ENCODE measurements around the gene MPPED2.

Gene MPPED2

GRCh38 chr11:30454111-30454510 lies 132.0 kb downstream of the MPPED2 start:
- ChIA-PET POLR2A (no interaction called here), CTCF (no interaction called here)
- DNase-seq (ENCODE audit: extremely low spot score), result peak; percentile 37
- TF ChIP-seq FOXK2 (IDR thresholded peaks at IDR 0.05) (no peak), L3MBTL2 (conservative IDR thresholded peaks at IDR 0.05) (no peak), LEF1 (IDR thresholded peaks at IDR 0.05; ENCODE audit: borderline replicate concordance) (no peak), ELF4 (IDR thresholded peaks at IDR 0.05) (no peak), HDGF (IDR thresholded peaks at IDR 0.05; ENCODE audit: borderline replicate concordance) (no peak), ZNF384 (IDR thresholded peaks at IDR 0.05) (peak; percentile 56; the same call in 1 of the 2 replicates), TARDBP (IDR thresholded peaks at IDR 0.05) (no peak), FOXA1 (IDR thresholded peaks at IDR 0.05) (no peak), NFRKB (IDR thresholded peaks at IDR 0.05) (no peak), CTBP1 (IDR thresholded peaks at IDR 0.05; ENCODE audit: borderline replicate concordance) (peak; percentile 95), FOXM1 (IDR thresholded peaks at IDR 0.05; ENCODE audit: borderline replicate concordance) (no peak), SP1 (IDR thresholded peaks at IDR 0.05) (no peak), SUZ12 (IDR thresholded peaks at IDR 0.05) (no peak), ARNT (IDR thresholded peaks at IDR 0.05) (0 out of 2 replicates have a peak, but pooled peaks have one; percentile 49), BHLHE40 (IDR thresholded peaks at IDR 0.05; ENCODE audit: borderline replicate concordance) (no peak), PKNOX1 (IDR thresholded peaks at IDR 0.05) (peak; percentile 97)

- CTCF ChIA-PET, result no interaction called here
- POLR2A ChIA-PET, result no interaction called here
- TF ChIP-seq BHLHE40 (IDR thresholded peaks at IDR 0.05; ENCODE audit: borderline replicate concordance), result no peak
- TF ChIP-seq FOXK2 (IDR thresholded peaks at IDR 0.05), result no peak
- no peak for TF ChIP-seq LEF1 (IDR thresholded peaks at IDR 0.05; ENCODE audit: borderline replicate concordance)
- no peak for TF ChIP-seq L3MBTL2 (conservative IDR thresholded peaks at IDR 0.05)
- TF ChIP-seq TARDBP (IDR thresholded peaks at IDR 0.05), result no peak
- TF ChIP-seq SUZ12 (IDR thresholded peaks at IDR 0.05), result no peak
- TF ChIP-seq PKNOX1 (IDR thresholded peaks at IDR 0.05), result no peak
- no peak for DNase-seq (ENCODE audit: extremely low spot score)
Observed at GRCh38 chr11:30453705-30454104, 132.4 kb downstream of the MPPED2 start.

DNA sequence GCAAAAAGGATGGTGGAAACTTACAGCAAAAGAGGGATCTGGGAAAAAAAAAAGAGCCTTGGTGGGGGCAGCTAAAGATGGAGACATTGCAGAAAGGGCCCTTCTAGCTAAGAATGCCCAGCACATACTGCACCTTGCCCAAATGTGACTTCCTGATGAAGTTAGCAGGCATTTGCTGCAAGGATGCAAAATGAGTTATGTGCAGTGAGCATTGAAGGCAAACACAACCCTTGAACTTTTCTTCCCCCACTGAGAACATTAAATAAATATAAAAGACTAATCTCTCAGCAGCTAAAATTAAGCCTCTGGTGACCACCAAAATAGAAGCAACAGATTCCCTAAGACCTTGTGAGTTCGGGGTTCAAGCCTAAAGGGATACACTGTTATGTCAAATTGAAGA lies 133.3 kb downstream of the MPPED2 start:
- TF ChIP-seq L3MBTL2 (conservative IDR thresholded peaks at IDR 0.05), result no peak
- no peak for TF ChIP-seq ARNT (IDR thresholded peaks at IDR 0.05)
- TF ChIP-seq PKNOX1 (IDR thresholded peaks at IDR 0.05), result no peak
- TF ChIP-seq NFRKB (IDR thresholded peaks at IDR 0.05), result no peak
- TF ChIP-seq BHLHE40 (IDR thresholded peaks at IDR 0.05; ENCODE audit: borderline replicate concordance), result no peak
- TF ChIP-seq LEF1 (IDR thresholded peaks at IDR 0.05; ENCODE audit: borderline replicate concordance), result no peak
- no peak for TF ChIP-seq FOXA1 (IDR thresholded peaks at IDR 0.05)
- no peak for TF ChIP-seq ELF4 (IDR thresholded peaks at IDR 0.05)
- TF ChIP-seq CTBP1 (IDR thresholded peaks at IDR 0.05; ENCODE audit: borderline replicate concordance), result no peak
- no peak for TF ChIP-seq FOXM1 (IDR thresholded peaks at IDR 0.05; ENCODE audit: borderline replicate concordance)
- TF ChIP-seq TARDBP (IDR thresholded peaks at IDR 0.05), result no peak
- no peak for TF ChIP-seq ZNF384 (IDR thresholded peaks at IDR 0.05)
- no peak for TF ChIP-seq SP1 (IDR thresholded peaks at IDR 0.05)
- no peak for TF ChIP-seq FOXK2 (IDR thresholded peaks at IDR 0.05)
- no peak for TF ChIP-seq SUZ12 (IDR thresholded peaks at IDR 0.05)
- ChIA-PET POLR2A (no interaction called here), CTCF (no interaction called here)
- no peak for DNase-seq (ENCODE audit: extremely low spot score)

DNA sequence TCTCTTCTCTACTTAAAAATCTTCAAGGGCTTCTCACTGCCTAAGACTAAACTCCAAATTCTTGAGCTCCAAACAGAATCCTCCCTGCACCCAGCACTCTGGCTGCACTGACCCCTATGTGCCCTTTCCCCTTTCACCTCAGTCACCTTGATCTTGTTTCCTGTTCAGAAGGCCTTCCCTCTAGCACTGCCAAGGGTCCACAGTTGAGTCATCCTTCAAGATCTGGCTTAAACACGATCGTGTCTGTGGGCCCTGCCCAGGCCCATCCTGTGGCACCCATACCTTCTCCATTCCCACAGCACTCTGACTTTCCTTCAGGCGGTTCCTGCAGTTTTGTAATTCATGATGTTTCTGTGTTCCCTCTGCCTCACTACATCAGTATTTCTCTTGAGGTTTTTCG lies 134.0 kb downstream of the MPPED2 start:
- CTCF ChIA-PET, result interaction anchor here (1.0 kb wide), 1 partner anchor 461 kb away, joined by 3 read pairs; no protein-coding TSS in a partner anchor
- TF ChIP-seq NFRKB (IDR thresholded peaks at IDR 0.05), result no peak
- no peak for TF ChIP-seq CTBP1 (IDR thresholded peaks at IDR 0.05; ENCODE audit: borderline replicate concordance)
- no peak for TF ChIP-seq FOXM1 (IDR thresholded peaks at IDR 0.05; ENCODE audit: borderline replicate concordance)
- no peak for TF ChIP-seq FOXA1 (IDR thresholded peaks at IDR 0.05)
- TF ChIP-seq PKNOX1 (IDR thresholded peaks at IDR 0.05), result no peak
- no peak for TF ChIP-seq FOXK2 (IDR thresholded peaks at IDR 0.05)
- no peak for TF ChIP-seq HDGF (IDR thresholded peaks at IDR 0.05; ENCODE audit: borderline replicate concordance)
- no peak for TF ChIP-seq ELF4 (IDR thresholded peaks at IDR 0.05)
- no peak for TF ChIP-seq SUZ12 (IDR thresholded peaks at IDR 0.05)
- POLR2A ChIA-PET, result no interaction called here
- no peak for DNase-seq (ENCODE audit: extremely low spot score)

DNA sequence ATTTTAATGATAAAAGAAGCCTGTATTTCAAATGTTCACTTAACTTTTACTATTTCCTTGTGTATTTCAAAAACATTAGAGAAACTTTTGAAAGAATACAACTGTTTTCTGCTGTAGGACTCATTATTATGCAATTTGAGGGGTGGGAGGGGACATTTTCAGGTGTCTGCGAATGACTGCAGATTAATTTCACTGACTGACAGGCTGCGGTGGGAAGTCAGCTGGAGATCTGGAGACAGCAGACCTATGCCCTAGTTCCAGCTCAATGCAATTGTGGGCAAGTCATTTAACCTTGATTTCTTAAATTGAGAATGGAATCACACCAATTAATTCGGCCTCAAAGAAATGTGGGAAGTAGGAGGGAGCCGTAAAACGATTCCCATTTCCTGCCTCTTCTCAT lies 134.5 kb downstream of the MPPED2 start:
- TF ChIP-seq ARNT (IDR thresholded peaks at IDR 0.05) (no peak), FOXM1 (IDR thresholded peaks at IDR 0.05; ENCODE audit: borderline replicate concordance) (no peak), PKNOX1 (IDR thresholded peaks at IDR 0.05) (peak; percentile 92)
- POLR2A ChIA-PET, result no interaction called here
- CTCF ChIA-PET, result interaction anchor here (0.6 to 1.0 kb wide), 2 partner anchors 462 to 467 kb away, joined by 3 to 8 read pairs; no protein-coding TSS in a partner anchor
- no peak for DNase-seq (ENCODE audit: extremely low spot score)
